LHCN-M2 (cell line): ENCODE data around the gene CEP85. TPM values are rescaled to one million over a fixed set of nuclear protein-coding genes. Genes with fewer than 3 reads are reported as not detected.

ENCODE experiments used
- DNase-seq: peaks from one replicate; pipeline ENCODE4 v3.0.0-alpha.2; 2012; ENCODE audit warnings: low read depth
- polyA plus RNA-seq: library from polyadenylated mRNA; unstranded; fragments of >200 nt; gene quantifications from one replicate; pipeline ENCODE4 v1.2.1, GENCODE V29; 2012; ENCODE audit warnings: missing spikeins
- total RNA-seq: library from RNA; depleted of rRNA; stranded (reverse); fragments of >200 nt; gene quantifications from 2 replicates; pipeline ENCODE4 v1.2.3, GENCODE V29; 2014; rRNA removed

The CEP85 gene, protein sequence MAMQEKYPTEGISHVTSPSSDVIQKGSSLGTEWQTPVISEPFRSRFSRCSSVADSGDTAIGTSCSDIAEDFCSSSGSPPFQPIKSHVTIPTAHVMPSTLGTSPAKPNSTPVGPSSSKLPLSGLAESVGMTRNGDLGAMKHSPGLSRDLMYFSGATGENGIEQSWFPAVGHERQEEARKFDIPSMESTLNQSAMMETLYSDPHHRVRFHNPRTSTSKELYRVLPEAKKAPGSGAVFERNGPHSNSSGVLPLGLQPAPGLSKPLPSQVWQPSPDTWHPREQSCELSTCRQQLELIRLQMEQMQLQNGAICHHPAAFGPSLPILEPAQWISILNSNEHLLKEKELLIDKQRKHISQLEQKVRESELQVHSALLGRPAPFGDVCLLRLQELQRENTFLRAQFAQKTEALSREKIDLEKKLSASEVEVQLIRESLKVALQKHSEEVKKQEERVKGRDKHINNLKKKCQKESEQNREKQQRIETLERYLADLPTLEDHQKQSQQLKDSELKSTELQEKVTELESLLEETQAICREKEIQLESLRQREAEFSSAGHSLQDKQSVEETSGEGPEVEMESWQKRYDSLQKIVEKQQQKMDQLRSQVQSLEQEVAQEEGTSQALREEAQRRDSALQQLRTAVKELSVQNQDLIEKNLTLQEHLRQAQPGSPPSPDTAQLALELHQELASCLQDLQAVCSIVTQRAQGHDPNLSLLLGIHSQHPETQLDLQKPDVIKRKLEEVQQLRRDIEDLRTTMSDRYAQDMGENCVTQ
- 17.8 and 20.8 TPM in 2 replicates for total RNA-seq
- 9.5 TPM for polyA plus RNA-seq

DNA sequence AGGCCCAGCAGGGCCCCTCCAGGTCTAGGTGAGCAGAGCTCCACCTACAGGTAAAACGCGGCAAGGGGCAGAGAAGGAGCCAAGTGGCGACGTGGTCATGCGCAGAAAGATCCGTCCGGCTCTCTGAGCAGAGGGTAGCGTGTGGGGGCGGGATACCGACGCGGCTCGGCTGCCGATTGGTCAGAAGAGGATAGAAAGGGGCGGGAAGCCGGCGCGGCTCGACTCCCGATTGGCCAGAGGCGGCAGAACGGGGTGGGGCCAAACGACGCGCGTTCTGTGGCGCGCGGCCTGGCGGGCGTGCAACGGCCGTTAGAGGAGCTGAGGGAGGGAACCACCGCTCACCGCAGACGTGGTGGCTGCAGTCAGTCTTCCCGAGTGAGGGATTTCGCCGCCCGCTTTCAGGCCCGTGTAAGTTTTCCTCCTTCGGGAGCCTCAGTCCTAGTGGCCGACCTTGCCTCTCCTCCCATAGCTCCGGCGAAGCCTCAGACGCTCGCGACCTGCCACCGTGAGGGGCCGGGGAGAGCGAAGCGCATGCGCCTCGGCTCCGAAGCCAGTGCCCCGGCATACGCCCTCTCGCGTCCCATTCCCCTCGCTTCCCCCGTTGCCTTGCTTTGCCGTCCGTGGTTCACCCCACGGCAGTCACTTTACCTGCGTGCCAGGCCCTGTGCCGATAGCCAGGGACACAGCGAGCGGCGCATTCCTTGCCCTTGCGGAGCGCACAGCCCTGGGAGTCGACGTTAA is at the start of gene CEP85:
Gene CEP85 (plus strand): TSS at position 298 of the 741 bp plus-strand sequence. CDS start 5,584 bp downstream, outside the sequence.
- DNase-seq: peak; percentile 93

DNA sequence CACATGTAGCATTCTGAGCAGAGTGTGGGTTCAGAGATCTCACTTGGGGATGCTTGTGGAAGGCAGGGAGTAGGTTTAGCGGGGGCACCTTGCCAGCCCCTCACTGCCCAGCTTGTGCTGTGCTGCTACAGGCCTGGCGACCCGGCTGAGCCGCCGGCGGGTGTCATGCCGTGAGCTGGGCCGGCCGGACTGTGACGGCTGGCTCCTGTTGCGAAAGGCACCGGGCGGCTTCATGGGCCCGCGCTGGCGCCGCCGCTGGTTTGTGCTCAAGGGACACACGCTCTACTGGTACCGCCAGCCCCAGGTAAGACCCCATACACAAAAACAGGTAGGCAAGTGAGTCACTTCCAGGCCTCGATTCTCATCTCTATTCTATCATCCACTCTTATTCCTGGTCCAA is 49.1 kb upstream of the CEP85 start:
- no peak for DNase-seq

GRCh38 chr1:26187882-26188281 is 46.1 kb upstream of the CEP85 start:
- no peak for DNase-seq

GRCh38 chr1:26188477-26188876 is 45.5 kb upstream of the CEP85 start:
- no peak for DNase-seq

DNA sequence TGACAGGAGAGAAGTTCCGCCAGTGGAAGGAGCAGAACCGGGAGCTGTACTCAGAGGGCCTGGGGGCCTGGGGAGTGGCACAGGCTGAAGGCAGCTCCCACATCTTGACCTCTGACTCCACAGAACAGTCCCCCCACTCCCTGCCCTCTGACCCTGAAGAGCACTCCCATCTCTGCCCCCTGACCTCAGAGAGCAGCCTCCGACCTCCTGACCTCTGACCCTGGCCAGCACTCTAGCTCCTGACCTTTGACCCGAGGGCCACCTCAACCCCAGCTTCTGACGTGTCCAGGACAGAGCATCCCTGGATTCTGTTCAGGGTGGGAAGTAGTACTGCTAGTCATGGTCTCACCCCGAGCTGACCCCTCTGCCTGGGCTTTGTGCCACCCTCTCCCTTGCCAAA is 44.7 kb upstream of the CEP85 start:
- DNase-seq: no peak

- no peak for DNase-seq
Observed at GRCh38 chr1:26189751-26190275, 44.2 kb upstream of the CEP85 start.

GRCh38 chr1:26190373-26190987 is 43.5 kb upstream of the CEP85 start, which contains the start of gene CATSPER4:
Gene CATSPER4 (plus strand): TSS chr1:26190602. CDS start chr1:26190628, 26 bp downstream.
- peak; percentile 26 for DNase-seq

- DNase-seq: no peak
Observed at GRCh38 chr1:26191739-26192138, 42.3 kb upstream of the CEP85 start.

DNA sequence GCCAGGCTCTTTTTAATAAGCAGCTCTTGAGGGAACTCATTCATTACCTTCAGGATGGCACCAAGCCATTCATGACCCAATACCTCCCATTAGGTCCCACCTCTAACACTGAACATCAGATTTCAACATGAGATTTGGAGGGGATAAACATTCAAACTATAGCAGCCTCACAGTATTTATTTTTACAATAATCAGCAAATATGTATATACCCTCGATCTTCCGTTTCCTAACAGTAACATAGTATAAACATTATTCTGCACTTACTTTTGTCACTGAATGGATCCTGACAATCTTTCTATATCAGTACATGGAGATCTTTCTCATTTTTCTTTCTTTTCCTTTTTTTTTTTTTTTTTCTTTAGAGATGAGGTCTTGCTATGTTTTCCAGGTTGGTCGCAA is 38.2 kb upstream of the CEP85 start:
- no peak for DNase-seq

DNA sequence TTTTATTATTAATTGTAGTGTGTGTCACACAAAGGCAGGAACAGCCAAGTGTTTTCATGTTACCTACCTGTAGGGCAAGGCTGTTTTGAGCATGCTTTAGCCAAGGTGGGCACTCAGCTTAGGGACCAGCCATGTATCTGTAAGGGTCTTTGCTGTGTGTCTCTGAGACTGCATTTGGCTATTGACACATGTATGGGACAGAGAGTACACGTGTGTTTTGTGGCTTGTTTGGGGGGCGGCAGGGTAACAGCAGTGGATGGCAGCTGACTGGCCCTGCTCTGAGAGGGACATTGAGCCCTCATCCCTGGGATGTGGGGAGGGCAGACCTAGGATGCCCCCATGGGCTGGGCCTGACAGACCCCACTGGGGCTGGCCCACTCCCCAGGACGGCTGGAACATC is 36.7 kb upstream of the CEP85 start:
- DNase-seq: no peak

DNA sequence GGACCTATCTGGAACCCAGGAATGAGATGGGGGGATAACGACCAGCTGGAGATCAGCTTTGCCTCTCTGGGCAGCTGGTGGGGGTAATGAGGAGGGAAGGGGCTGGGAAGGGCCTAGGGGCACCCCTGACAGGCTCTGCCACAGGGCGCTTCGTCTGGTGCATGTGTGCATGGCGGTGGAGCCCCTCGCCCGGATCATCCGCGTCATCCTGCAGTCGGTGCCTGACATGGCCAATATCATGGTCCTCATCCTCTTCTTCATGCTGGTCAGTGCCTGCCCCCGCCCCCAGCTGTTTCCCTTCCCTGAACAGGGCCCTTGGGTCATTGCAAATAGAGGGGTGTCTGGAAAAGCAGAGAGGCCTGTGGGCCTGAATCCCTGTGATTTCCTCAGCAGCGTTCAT is 36.2 kb upstream of the CEP85 start:
- no peak for DNase-seq

DNA sequence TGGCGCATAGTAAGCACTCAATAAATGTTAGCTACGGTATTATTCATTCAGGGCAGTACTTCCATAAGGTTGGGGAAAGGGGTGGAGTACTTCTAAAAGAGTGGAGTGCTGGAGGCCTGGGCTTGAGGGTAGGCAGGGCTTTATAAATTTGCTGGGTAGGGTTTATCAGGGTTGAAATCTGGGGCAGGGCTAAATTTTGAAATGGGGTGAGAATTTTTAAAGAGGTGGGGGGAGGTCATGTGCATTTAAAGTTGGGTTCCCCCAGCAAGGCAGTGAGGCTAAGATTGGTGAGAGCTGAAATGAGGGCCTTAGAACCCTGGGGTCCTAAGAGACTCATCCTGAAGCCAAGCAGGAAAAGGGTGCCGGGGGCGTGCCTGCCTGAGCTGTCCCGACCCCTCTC is 33.6 kb upstream of the CEP85 start:
- DNase-seq: no peak

DNA sequence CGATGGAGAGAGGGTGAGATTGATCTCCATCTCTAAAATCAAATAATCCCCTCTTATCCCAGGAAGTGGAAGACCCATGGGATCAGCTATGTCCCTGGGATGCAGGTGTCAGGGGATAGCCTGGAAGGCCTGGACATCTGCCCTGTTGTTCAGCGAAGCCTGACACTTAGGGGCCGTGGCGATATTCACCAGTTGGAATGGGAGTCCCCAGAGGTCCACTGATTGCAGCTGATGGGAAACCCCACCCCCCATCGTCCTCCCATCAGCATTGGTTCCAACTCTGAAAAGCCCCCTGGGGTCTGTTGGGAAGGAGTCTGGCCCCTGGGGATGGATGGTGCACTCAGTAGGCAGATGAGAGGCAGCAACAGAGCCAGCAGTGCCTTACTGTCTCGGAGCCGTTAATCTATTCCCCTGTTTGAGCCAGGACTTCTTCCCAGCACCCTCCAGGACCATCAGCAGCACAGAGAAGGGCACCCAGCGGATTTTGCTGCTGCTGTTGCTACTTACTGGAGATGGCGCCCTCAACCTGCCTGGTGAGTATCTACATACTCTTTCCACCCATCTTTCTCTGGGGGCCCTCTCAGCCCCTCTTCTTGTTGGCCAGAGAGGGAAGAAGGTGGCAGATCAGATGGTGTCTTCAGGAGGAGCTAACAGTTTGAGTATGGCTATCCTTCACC is 30.2 kb upstream of the CEP85 start:
- DNase-seq: no peak

DNA sequence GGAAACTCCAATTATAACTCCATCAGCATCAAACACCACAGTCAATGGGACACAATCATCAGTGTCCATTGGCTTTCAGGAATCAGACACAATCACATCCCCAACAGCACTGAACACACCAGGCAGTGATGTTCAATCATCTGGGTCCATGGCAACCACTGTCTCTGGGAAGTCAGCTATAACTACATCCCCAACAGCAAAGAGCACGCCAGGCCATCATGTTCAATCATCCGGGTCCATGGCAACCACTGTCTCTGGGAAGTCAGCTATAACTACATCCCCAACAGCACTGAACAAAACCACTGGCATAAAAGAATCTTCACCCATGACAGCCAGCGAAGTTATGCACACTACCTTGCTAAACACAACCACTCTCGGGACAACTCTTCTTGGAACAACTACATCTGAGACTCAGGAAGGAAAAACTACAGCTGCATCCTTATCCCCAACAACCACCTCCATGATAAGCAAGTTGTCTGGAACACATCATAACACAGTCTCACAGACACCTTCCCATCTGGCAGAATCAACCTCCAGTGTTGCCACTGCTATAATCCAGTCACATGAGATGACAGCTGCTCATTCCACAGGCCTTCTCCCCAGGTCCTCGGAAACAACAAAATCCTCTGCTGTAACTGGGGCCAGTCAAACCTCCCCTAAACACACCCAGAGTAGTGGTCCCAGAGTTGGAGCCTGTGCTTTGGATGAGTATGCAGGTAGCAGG is 23.7 kb upstream of the CEP85 start:
- DNase-seq: no peak

GRCh38 chr1:26212726-26213125 is 21.3 kb upstream of the CEP85 start:
- no peak for DNase-seq

DNA sequence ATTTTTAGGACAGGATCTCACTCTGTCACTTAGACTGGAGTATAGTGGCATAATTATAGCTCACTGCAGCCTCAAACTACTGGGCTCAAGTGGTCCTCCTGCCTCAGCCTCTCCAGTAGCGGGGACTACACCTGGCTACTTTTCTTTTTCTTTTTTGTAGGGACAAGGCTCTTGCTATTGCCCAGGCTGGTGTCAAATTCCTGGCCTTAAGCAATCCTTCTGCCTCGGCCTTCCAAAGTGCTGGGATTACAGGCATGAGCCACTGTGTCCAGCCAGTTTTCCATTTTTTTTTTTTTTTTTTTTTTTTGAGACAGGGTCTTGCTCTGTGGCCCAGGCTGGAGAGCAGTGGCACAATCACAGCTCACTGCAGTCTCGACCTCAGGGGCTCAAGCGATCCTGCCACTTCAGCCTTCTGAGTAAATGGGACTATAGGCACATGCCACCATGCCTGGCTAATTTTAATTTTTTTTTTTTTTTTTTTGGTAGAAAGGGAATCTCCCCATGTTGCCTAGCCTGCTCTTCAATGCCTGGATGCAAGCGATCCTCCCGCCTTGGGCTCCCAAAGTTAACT is 20.6 kb upstream of the CEP85 start:
- no peak for DNase-seq

DNA sequence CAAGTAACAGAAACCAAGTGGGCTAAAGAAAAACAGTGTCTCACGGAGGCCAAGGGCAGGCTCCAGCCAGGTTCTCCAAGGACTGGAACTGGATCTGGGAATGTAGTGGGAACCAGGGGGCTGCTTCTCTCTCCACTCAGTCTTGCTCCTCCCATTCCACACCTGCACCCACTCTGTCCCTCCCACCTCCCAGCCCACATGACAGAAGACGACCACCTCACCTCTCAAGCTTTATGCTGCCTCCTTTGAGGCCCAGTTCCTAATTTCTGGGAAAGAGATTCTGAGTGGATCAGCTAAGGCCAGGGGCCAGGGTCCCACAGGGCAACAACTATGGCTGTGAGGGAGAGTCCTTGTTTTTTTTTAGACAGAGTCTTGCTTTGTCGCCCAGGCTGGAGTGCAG is 18.8 kb upstream of the CEP85 start:
- no peak for DNase-seq

GRCh38 chr1:26218906-26219494 is 15.0 kb upstream of the CEP85 start:
- DNase-seq: no peak

- no peak for DNase-seq
Observed at GRCh38 chr1:26220199-26220912, 13.6 kb upstream of the CEP85 start.
